Central memory CD8-positive, alpha-beta T cell (primary cell): Measurements from ENCODE around the gene SEMA4B.
A peak's percentile ranks its signal among the peaks of the same experiment; 100 is the strongest.

Experiments
- ATAC-seq: fragments of 150-1000 bp; cut with Tn5 transposase; replicated peaks from 2 replicates; pipeline ENCODE4 v1.10.0; 2022; ENCODE audit warnings: mild to moderate bottlenecking, moderate FRiP score, moderate number of reproducible peaks; ENCODE audit not compliant: poor library complexity, severe bottlenecking; ENCODE audit errors: extremely low read depth
- DNase-seq, 2 donors: peaks; one replicate each; pipeline ENCODE4 v3.0.0; 2021; ENCODE audit warnings: low spot score in 2 of 2
- H3K27ac Mint-ChIP-seq: one replicate; pipeline ENCODE4 v1.8.0; 2022; ENCODE audit warnings: low read depth, mild to moderate bottlenecking, moderate library complexity, mixed read lengths
- H3K27me3 Mint-ChIP-seq: one replicate; pipeline ENCODE4 v1.8.0; 2022; ENCODE audit warnings: mixed read lengths
- H3K36me3 Mint-ChIP-seq: one replicate; pipeline ENCODE4 v1.8.0; 2022; ENCODE audit warnings: mild to moderate bottlenecking, moderate library complexity, mixed read lengths; ENCODE audit not compliant: insufficient read depth
- H3K4me1 Mint-ChIP-seq: one replicate; pipeline ENCODE4 v1.8.0; 2022; ENCODE audit warnings: mixed read lengths
- H3K4me3 Mint-ChIP-seq: one replicate; pipeline ENCODE4 v1.8.0; 2022; ENCODE audit warnings: mild to moderate bottlenecking, moderate library complexity, mixed read lengths
- H3K9me3 Mint-ChIP-seq: one replicate; pipeline ENCODE4 v1.8.0; 2022; ENCODE audit warnings: mixed read lengths

SEMA4B gene

DNA sequence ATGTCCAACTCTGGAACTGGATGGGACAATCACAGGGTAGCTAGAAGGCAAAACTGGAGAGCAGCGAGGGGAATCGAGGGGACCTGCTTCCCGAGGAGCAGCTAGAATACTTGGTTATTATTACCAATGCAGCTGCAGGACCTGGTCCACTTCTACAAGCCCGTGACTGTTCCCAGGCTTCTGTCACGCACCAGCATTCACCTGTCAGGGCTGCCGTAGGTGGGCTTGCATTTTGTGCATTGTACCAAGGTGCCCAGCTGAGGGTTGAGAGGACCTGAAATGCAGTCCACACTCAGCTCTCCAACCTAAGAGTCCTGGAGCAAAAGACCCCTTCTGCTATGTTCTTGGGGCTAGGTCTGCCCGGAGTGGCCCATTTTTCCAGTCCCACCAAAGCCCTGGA is 2.3 kb downstream of the SEMA4B start:
- no peak overlapping the region for H3K4me3 Mint-ChIP-seq
- H3K9me3 Mint-ChIP-seq, result no peaks in the 10 kb centered on the region
- no peaks in the 10 kb centered on the region for H3K27me3 Mint-ChIP-seq
- H3K27ac Mint-ChIP-seq, result no peak overlapping the region
- ATAC-seq (no peak), DNase-seq (no peak)
- peaks cover 34% of the 10 kb centered on the region for H3K4me1 Mint-ChIP-seq
- peaks cover 5% of the 10 kb centered on the region for H3K36me3 Mint-ChIP-seq

GRCh38 chr15:90203922-90204321 is 2.8 kb downstream of the SEMA4B start:
- H3K27ac Mint-ChIP-seq, result no peak overlapping the region

DNA sequence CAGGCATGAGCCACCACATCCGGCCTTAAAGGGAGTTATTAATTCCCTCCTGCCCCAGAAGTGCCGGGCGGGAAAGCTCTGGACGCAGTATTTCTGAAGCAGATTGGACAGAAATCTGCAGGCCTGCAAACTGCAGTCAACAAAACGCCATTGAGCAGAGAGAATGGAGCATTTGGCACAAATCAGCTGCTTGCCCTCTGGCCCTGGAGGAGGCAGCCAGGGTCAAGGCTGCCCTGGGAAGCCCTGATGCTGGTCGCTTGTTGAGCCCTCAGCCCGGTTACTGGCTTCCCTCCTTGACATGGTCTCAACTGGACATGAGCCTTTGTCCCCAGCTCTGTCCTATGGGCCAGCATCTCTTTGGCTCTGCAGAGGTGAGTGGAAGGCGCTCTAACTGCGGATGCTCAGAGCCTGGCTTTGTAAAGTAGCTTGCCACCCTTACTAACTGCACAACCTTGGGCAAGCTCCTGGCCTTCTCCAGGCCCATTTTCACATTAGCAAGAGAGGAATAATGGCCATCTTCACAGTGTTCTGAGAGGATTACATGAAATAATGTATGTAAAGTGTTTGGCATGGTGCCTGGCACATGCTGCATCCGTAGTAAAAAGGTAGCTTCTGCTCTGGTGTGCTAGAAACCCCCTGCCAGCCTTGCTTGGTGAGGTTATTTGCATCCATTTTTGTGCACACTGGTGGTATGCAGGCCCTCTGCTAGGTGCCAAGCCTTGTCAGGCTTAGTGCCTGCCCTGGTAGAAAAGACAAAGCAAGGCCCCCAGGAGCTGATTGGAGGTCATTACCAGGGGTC is 4.1 kb downstream of the SEMA4B start:
- Mint-ChIP-seq H3K9me3 (no peaks in the 10 kb centered on the region), H3K27me3 (no peaks in the 10 kb centered on the region), H3K36me3 (peaks cover 5% of the 10 kb centered on the region), H3K4me1 (peaks cover 41% of the 10 kb centered on the region), H3K27ac (no peak overlapping the region), H3K4me3 (no peak overlapping the region)
- DNase-seq, result no peak
- no peak for ATAC-seq

More at GRCh38 chr15:90203922-90204321, 2.8 kb downstream of the SEMA4B start:
- ATAC-seq (no peak), DNase-seq (no peak)
- H3K4me1 Mint-ChIP-seq, result peaks cover 34% of the 10 kb centered on the region
- no peaks in the 10 kb centered on the region for H3K27me3 Mint-ChIP-seq
- no peaks in the 10 kb centered on the region for H3K9me3 Mint-ChIP-seq
- H3K4me3 Mint-ChIP-seq, result no peak overlapping the region
- H3K36me3 Mint-ChIP-seq, result peaks cover 5% of the 10 kb centered on the region

DNA sequence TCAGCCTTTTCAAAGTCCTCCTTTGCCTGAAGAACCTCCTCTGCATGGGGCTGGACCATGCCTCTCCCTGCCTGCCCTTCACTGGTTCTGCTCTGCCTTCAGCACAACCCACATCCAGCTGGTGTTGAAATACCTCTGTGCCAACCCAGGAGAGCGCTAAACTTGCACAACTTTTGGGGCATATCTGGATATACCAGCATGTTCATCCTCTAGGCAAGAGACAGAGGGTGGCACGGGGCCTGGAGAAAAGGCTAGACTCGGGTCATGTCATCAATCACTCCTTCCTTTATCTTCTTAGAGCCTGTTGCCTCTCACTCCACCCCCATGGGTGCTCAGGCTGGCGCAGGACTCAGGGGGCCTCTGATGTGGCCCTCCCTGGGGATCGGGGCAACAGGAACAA is 4.8 kb downstream of the SEMA4B start:
- Mint-ChIP-seq H3K36me3 (peaks cover 5% of the 10 kb centered on the region), H3K27ac (no peak overlapping the region), H3K9me3 (no peaks in the 10 kb centered on the region), H3K4me3 (no peak overlapping the region), H3K27me3 (no peaks in the 10 kb centered on the region), H3K4me1 (peaks cover 42% of the 10 kb centered on the region)
- ATAC-seq, result no peak
- no peak for DNase-seq

DNA sequence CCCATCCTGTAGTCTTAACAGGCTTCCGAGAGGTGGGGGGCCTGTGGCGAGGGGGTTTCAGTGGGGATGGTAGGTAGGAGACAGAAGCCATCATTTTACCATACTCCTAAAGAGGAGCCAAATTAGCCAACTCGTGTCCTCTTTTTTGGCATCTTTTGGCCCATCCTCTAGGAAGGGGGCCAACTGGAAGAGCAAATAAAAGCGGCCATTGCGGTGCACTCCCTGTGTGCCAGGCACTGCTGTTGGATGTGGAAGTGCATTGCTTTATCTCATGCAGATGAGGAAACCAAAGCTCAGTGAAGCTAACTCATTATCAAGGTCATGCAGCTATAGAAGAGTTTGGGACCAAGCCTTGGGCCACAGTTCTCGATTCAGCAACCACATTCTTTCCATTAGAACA is 6.1 kb downstream of the SEMA4B start:
- Mint-ChIP-seq H3K36me3 (peaks cover 5% of the 10 kb centered on the region), H3K4me1 (peaks cover 41% of the 10 kb centered on the region), H3K4me3 (no peak overlapping the region), H3K27me3 (no peaks in the 10 kb centered on the region), H3K9me3 (no peaks in the 10 kb centered on the region), H3K27ac (no peak overlapping the region)
- ATAC-seq (no peak), DNase-seq (no peak)

DNA sequence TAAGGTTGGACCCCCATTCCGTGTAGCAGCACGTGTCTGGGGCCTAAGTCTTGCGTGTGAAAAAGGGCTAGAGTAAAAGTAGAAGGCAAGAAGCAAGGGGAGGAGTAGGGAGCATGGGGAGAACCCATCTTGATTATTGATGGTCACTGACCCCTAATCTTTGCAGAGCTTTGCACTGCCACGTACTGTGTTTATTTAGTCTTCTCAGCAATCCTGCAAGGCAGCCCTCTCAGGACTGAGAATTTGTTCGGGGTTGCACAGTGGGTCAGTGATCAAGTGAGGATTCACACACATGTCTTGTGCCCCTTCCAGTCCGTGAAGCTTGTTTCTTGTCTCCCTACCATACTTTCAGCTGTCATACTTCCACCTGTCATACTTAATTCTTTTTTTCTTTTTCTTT is 7.2 kb downstream of the SEMA4B start:
- Mint-ChIP-seq H3K4me1 (peaks cover 33% of the 10 kb centered on the region), H3K9me3 (no peaks in the 10 kb centered on the region), H3K36me3 (peaks cover 2% of the 10 kb centered on the region), H3K27ac (no peak overlapping the region), H3K27me3 (no peaks in the 10 kb centered on the region), H3K4me3 (no peak overlapping the region)
- DNase-seq (no peak), ATAC-seq (no peak)

- Mint-ChIP-seq H3K27ac (peak overlapping the region; percentile 24), H3K4me3 (no peak overlapping the region), H3K9me3 (no peaks in the 10 kb centered on the region), H3K36me3 (peaks cover 3% of the 10 kb centered on the region), H3K27me3 (no peaks in the 10 kb centered on the region), H3K4me1 (peaks cover 33% of the 10 kb centered on the region)
- DNase-seq, result no peak
- no peak for ATAC-seq
Measured at GRCh38 chr15:90209591-90209990, 8.5 kb downstream of the SEMA4B start.

- Mint-ChIP-seq H3K27me3 (no peaks in the 10 kb centered on the region), H3K36me3 (peaks cover 6% of the 10 kb centered on the region), H3K4me3 (no peak overlapping the region), H3K9me3 (no peaks in the 10 kb centered on the region), H3K4me1 (peaks cover 37% of the 10 kb centered on the region), H3K27ac (no peak overlapping the region)
- DNase-seq (no peak), ATAC-seq (no peak)
Measured at GRCh38 chr15:90210593-90210992, 9.5 kb downstream of the SEMA4B start.

- Mint-ChIP-seq H3K9me3 (no peaks in the 10 kb centered on the region), H3K4me3 (no peak overlapping the region), H3K4me1 (peaks cover 37% of the 10 kb centered on the region), H3K36me3 (peaks cover 6% of the 10 kb centered on the region), H3K27ac (no peak overlapping the region), H3K27me3 (no peaks in the 10 kb centered on the region)
- no peak for DNase-seq
- no peak for ATAC-seq
Measured at GRCh38 chr15:90211009-90211408, 9.9 kb downstream of the SEMA4B start.

GRCh38 chr15:90211440-90212143 is 10.5 kb downstream of the SEMA4B start:
- Mint-ChIP-seq H3K4me1 (peaks cover 37% of the 10 kb centered on the region), H3K27ac (no peak overlapping the region), H3K36me3 (peaks cover 5% of the 10 kb centered on the region), H3K4me3 (no peak overlapping the region), H3K27me3 (no peaks in the 10 kb centered on the region), H3K9me3 (no peaks in the 10 kb centered on the region)
- no peak for ATAC-seq
- DNase-seq, result no peak

DNA sequence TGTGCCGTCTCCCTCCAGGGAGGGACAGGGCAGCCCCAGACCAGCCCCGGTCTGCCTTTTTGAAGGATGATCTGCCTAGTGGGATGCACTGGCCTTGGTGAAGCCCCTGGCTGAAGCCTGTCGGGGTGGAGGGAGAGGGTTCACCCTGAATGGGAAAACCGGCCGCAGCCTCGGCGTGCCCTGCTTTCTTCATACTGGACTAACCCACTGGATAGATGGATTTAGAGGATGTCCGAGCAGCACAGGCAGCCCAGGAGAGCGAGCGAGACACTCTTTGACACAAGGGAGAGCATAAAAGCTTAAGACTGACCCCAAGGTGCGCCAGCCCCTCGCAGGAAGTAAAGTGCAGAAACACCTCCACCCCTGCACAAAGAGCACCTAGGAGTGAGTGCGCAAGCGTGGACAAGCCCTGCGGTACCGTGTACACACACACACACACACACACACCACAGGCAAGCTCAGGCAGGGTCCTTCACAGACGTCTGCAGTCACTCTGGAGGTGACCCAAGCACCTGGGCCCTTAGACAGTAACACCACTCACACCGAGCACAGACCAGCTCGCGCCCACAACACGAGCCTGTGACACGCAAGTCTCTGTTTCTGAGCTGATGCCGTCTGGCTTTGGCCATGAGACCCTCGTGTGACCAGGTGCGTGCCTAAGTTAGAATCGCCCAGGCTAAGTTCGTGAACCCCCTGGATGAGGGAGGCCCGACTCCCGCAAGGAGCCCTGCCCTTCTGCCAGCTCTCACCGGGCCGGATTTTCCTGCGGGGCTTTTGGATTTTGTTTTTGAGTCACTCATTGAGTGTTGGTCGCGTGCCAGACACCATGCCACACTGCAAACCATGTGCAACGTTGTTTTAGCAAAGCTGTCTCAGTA is 11.3 kb downstream of the SEMA4B start:
- no peak for ATAC-seq
- Mint-ChIP-seq H3K27ac (no peak overlapping the region), H3K27me3 (no peaks in the 10 kb centered on the region), H3K9me3 (no peaks in the 10 kb centered on the region), H3K4me1 (peaks cover 37% of the 10 kb centered on the region), H3K36me3 (peaks cover 4% of the 10 kb centered on the region), H3K4me3 (no peak overlapping the region)
- DNase-seq, result no peak

GRCh38 chr15:90213122-90213817 is 12.1 kb downstream of the SEMA4B start:
- Mint-ChIP-seq H3K27me3 (no peaks in the 10 kb centered on the region), H3K4me3 (no peak overlapping the region), H3K9me3 (no peaks in the 10 kb centered on the region), H3K36me3 (peaks cover 5% of the 10 kb centered on the region), H3K27ac (peak overlapping the region; percentile 19), H3K4me1 (peaks cover 37% of the 10 kb centered on the region)
- DNase-seq, result no peak
- no peak for ATAC-seq
